Mesothelial cell of epicardium (in vitro differentiated cells): Measurements from ENCODE around the gene PCSK5. TPM values are rescaled to one million over a fixed set of nuclear protein-coding genes. Genes with fewer than 3 reads are reported as not detected.

Source experiments
- DNase-seq, 2 experiments: peaks; one replicate each; pipeline ENCODE4 v3.0.0; 2021; ENCODE audit warnings: low spot score in 2 of 2; ENCODE audit not compliant: unreplicated experiment in 2 of 2
- H3K27ac Mint-ChIP-seq: 2 replicates; pipeline ENCODE4 v1.8.0; 2021; ENCODE audit warnings: mixed read lengths
- H3K27me3 Mint-ChIP-seq: 2 replicates; pipeline ENCODE4 v1.8.0; 2021; ENCODE audit warnings: low read depth, mixed read lengths
- H3K36me3 Mint-ChIP-seq: 2 replicates; pipeline ENCODE4 v1.8.0; 2021; ENCODE audit warnings: mixed read lengths
- H3K4me1 Mint-ChIP-seq: 2 replicates; pipeline ENCODE4 v1.8.0; 2021; ENCODE audit warnings: mixed read lengths
- H3K4me3 Mint-ChIP-seq: 2 replicates; pipeline ENCODE4 v1.8.0; 2021; ENCODE audit warnings: mild to moderate bottlenecking, moderate library complexity, mixed read lengths
- H3K9me3 Mint-ChIP-seq: 2 replicates; pipeline ENCODE4 v1.8.0; 2021; ENCODE audit warnings: mixed read lengths
- CTCF ChIP-seq: fragments of 200-600 bp; sonication (generic); IDR thresholded peaks from one replicate; pipeline ENCODE4 v1.5.0; 2021; ENCODE audit warnings: antibody characterized with exemption; ENCODE audit not compliant: unreplicated experiment
- total RNA-seq: library from RNA; stranded (reverse); gene quantifications from 3 replicates; pipeline ENCODE4 v1.2.1, GENCODE V29; 2021

Gene PCSK5
- total RNA-seq, 1 donor from 2014 or later: 15.7 TPM

DNA sequence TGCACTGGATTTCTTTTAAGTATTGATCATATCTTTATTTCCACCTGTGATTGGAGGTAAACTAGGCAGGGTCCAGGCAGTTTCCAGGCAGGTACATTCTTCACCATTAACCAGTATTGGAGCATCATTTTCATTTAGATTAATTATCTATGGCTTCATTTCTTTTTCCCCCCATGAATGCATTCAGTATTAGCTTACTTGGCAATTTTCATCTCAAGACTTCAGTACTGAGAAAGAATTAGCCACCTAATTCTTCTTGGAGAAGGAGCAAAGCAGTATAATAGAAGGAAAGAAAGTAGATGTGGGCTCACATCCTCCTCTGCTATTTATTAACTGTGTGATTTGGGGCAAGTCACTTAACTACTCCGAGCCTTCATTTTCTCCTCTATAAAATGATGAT is 295.0 kb downstream of the PCSK5 start:
- peaks cover 14% of the 10 kb centered on the region for H3K4me1 Mint-ChIP-seq
- peaks cover 15% of the 10 kb centered on the region for H3K36me3 Mint-ChIP-seq
- no peak for TF ChIP-seq CTCF
- no peak for DNase-seq
- H3K27ac Mint-ChIP-seq: no peak overlapping the region
- no peaks in the 10 kb centered on the region for H3K9me3 Mint-ChIP-seq
- no peaks in the 10 kb centered on the region for H3K27me3 Mint-ChIP-seq
- H3K4me3 Mint-ChIP-seq: no peak overlapping the region

DNA sequence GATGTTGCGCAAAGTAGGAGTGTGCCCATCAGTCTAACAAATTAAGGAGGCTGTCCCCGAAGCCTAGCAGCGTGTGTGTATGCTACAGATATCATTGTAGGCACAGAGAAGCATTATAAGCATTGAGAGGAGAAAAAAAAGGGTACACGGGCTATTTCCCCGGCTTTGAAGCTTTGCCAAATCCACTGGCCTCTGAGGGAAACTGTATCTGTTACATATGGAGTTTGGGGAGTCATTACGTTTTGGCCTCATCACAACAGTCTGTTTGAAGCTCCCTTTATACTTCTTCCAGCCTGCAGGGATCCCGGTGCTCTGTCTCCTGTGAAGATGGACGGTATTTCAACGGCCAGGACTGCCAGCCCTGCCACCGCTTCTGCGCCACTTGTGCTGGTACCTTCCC is 297.8 kb downstream of the PCSK5 start:
- Mint-ChIP-seq H3K27me3 (no peaks in the 10 kb centered on the region), H3K36me3 (peaks cover 10% of the 10 kb centered on the region), H3K9me3 (no peaks in the 10 kb centered on the region), H3K4me1 (peaks cover 12% of the 10 kb centered on the region), H3K27ac (peak overlapping the region; percentile 21), H3K4me3 (no peak overlapping the region)
- no peak for TF ChIP-seq CTCF
- DNase-seq: no peak

- peaks cover 11% of the 10 kb centered on the region for H3K36me3 Mint-ChIP-seq
- H3K27me3 Mint-ChIP-seq: no peaks in the 10 kb centered on the region
- H3K4me3 Mint-ChIP-seq: no peak overlapping the region
- TF ChIP-seq CTCF: no peak
- peaks cover 12% of the 10 kb centered on the region for H3K4me1 Mint-ChIP-seq
- H3K27ac Mint-ChIP-seq: no peak overlapping the region
- no peak for DNase-seq
- no peaks in the 10 kb centered on the region for H3K9me3 Mint-ChIP-seq
These were observed 298.4 kb downstream of the PCSK5 start for GRCh38 chr9:76188905-76189304.

DNA sequence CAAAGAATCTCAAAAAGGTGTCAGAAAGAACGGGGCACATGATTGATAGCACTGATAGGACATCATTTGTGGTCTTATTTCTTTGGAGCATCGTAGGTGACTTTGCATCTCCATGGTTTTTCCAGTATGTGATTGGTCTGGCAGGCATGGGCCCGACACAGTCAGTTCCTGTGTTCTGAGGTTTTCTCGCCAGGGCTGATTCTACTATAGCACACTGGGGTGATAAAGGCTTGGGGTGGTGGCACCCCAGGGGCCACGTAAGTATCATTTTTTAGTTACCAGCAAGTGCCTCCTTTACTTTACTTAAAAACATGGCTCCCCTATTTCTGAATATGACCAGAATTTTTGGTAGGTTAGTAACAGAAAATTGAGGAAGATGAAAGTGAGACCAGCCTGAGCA is 301.0 kb downstream of the PCSK5 start:
- Mint-ChIP-seq H3K27me3 (no peaks in the 10 kb centered on the region), H3K36me3 (peaks cover 11% of the 10 kb centered on the region), H3K4me1 (peaks cover 17% of the 10 kb centered on the region), H3K27ac (no peak overlapping the region), H3K9me3 (no peaks in the 10 kb centered on the region), H3K4me3 (no peak overlapping the region)
- no peak for DNase-seq
- TF ChIP-seq CTCF: no peak

GRCh38 chr9:76192013-76192412 is 301.5 kb downstream of the PCSK5 start:
- DNase-seq: no peak
- Mint-ChIP-seq H3K4me3 (no peak overlapping the region), H3K4me1 (peaks cover 14% of the 10 kb centered on the region), H3K36me3 (peaks cover 11% of the 10 kb centered on the region), H3K27me3 (no peaks in the 10 kb centered on the region), H3K27ac (no peak overlapping the region), H3K9me3 (no peaks in the 10 kb centered on the region)
- no peak for TF ChIP-seq CTCF

DNA sequence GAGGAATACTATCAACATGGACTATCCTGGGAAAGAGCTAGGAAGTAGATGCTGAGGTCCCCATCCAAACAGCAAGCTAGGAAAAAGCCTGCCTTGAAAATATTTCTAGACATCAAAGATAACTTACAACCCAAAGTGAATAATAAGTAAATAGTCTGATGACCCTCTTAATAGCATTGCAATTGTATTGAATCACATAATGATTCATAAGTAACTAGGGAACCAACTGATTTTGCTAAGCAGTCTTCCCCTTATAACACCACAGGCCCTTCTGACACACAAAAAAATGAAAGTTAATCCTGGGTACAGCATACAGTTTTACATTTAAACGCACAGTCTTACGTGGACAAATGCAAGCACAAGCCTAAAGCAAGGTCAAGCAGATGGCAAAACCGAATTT is 304.4 kb downstream of the PCSK5 start:
- Mint-ChIP-seq H3K9me3 (no peaks in the 10 kb centered on the region), H3K27ac (no peak overlapping the region), H3K4me1 (peaks cover 11% of the 10 kb centered on the region), H3K36me3 (peaks cover 9% of the 10 kb centered on the region), H3K4me3 (no peak overlapping the region), H3K27me3 (no peaks in the 10 kb centered on the region)
- no peak for TF ChIP-seq CTCF
- DNase-seq: no peak
